H1 (cell line): Measurements from ENCODE around the gene MAP4K4. TPM values are rescaled to one million over a fixed set of nuclear protein-coding genes. Genes with fewer than 3 reads are reported as not detected.

Experiments
- CTCF ChIA-PET: fragments of 300-600 bp; sonication (Branson Sonifier 250); formaldehyde crosslinking; loops from one replicate; lab custom pipeline; 2021; ENCODE audit not compliant: partially characterized antibody; lab: Charles Lee
- POLR2A ChIA-PET: fragments of 300-600 bp; sonication (Branson Sonifier 250); formaldehyde crosslinking; loops from one replicate; lab custom pipeline; 2021; ENCODE audit warnings: inconsistent platforms; ENCODE audit not compliant: partially characterized antibody; lab: Charles Lee
- DNase-seq, 2 experiments: peaks; one replicate each; pipeline versions ENCODE4 v3.0.0 to v3.0.0-alpha.2; 2010 to 2022; ENCODE audit warnings: low spot score in 2 of 2, low read depth in 1 of 2, mixed read lengths in 1 of 2
- FAIRE-seq: peaks from 2 replicates; lab custom pipeline; 2011; peaks lifted over from hg19 to GRCh38; lab: Jason Lieb, UNC
- H2AFZ ChIP-seq: 2 replicates; pipeline ENCODE4 v1.8.1; 2012; ENCODE audit warnings: low read length, inconsistent platforms
- H2AK5ac ChIP-seq: 2 replicates; pipeline ENCODE4 v1.6.1; 2013; ENCODE audit warnings: low read depth, low read length
- H2BK120ac ChIP-seq: replicated peaks from 2 replicates; pipeline ENCODE3; 2013; ENCODE audit warnings: low read depth, low read length, inconsistent platforms
- H2BK12ac ChIP-seq: 2 replicates; pipeline ENCODE4 v1.6.1; 2013; ENCODE audit warnings: low read depth, low read length
- H2BK15ac ChIP-seq: 2 replicates; pipeline ENCODE4 v1.6.1; 2013; ENCODE audit warnings: low read length
- H2BK20ac ChIP-seq: 2 replicates; pipeline ENCODE4 v1.6.1; 2013; ENCODE audit warnings: low read length
- H2BK5ac ChIP-seq: 2 replicates; pipeline ENCODE4 v1.6.1; 2013; ENCODE audit warnings: low read depth, low read length
- H3K14ac ChIP-seq: 2 replicates; pipeline ENCODE4 v1.6.1; 2013; ENCODE audit warnings: inconsistent platforms; ENCODE audit not compliant: insufficient read length
- H3K18ac ChIP-seq: 2 replicates; pipeline ENCODE4 v1.6.1; 2013; ENCODE audit warnings: low read length; ENCODE audit errors: extremely low read depth
- H3K23ac ChIP-seq: 2 replicates; pipeline ENCODE4 v1.6.1; 2013; ENCODE audit warnings: inconsistent platforms; ENCODE audit not compliant: insufficient read length
- H3K23me2 ChIP-seq: 2 replicates; pipeline ENCODE4 v1.6.1; 2013; ENCODE audit warnings: low read depth, low read length
- H3K27ac ChIP-seq: 2 replicates; pipeline ENCODE4 v1.6.1; 2011; ENCODE audit warnings: low read depth, low read length, inconsistent platforms
- H3K27me3 ChIP-seq, 4 experiments: replicated peaks in 1 of 4; 1 replicate in 1 of 4; 2 replicates in 3 of 4; pipeline versions ENCODE4 v1.6.1 to v1.8.1; 2011 to 2013; ENCODE audit warnings: low read length in 3 of 4, mild to moderate bottlenecking in 3 of 4, inconsistent platforms in 2 of 4, mixed read lengths in 2 of 4, moderate library complexity in 1 of 4; ENCODE audit not compliant: control insufficient read depth in 3 of 4, insufficient read depth in 3 of 4; ENCODE audit errors: extremely low read depth in 1 of 4
- H3K36me3 ChIP-seq, 4 experiments: 2 replicates each; pipeline versions ENCODE4 v1.6.1 to v1.8.1; 2011 to 2013; ENCODE audit warnings: mild to moderate bottlenecking in 4 of 4, low read length in 3 of 4, moderate library complexity in 2 of 4, control low read depth in 1 of 4, inconsistent platforms in 1 of 4; ENCODE audit not compliant: insufficient read depth in 4 of 4, control insufficient read depth in 2 of 4
- H3K4ac ChIP-seq: replicated peaks from 2 replicates; pipeline ENCODE3; 2013; ENCODE audit warnings: low read length, low read depth, mixed read lengths, inconsistent platforms; ENCODE audit not compliant: insufficient read length
- H3K4me1 ChIP-seq, 4 experiments: replicated peaks in 1 of 4; 1 replicate in 1 of 4; 2 replicates in 3 of 4; pipeline versions ENCODE4 v1.6.1 to v1.8.1; 2011 to 2013; ENCODE audit warnings: low read length in 3 of 4, inconsistent platforms in 2 of 4, mixed read lengths in 1 of 4; ENCODE audit not compliant: insufficient read depth in 4 of 4, control insufficient read depth in 3 of 4
- H3K4me2 ChIP-seq, 2 experiments: 2 replicates each; pipeline versions ENCODE4 v1.6.1 to v1.8.1; 2011 to 2013; ENCODE audit warnings: low read depth in 2 of 2, low read length in 2 of 2, control low read depth in 1 of 2, inconsistent platforms in 1 of 2, mild to moderate bottlenecking in 1 of 2; ENCODE audit not compliant: insufficient read depth in 1 of 2
- H3K4me3 ChIP-seq, 4 experiments: fragments of 200-600, 300-600 bp in 1 of 4; sonication (generic), shearing (Covaris generic), sonication (Bioruptor Twin) in 1 of 4; 2 replicates each; pipeline versions ENCODE4 v1.5.1 to v1.8.1; 2011 to 2016; ENCODE audit warnings: low read length in 4 of 4, low read depth in 3 of 4, control low read depth in 2 of 4, inconsistent platforms in 2 of 4, mild to moderate bottlenecking in 2 of 4, mixed read lengths in 1 of 4, moderate library complexity in 1 of 4; ENCODE audit not compliant: insufficient read depth in 2 of 4; ENCODE audit errors: extremely low read depth in 1 of 4
- H3K56ac ChIP-seq: replicated peaks from 2 replicates; pipeline ENCODE3; 2013; ENCODE audit warnings: low read depth, mild to moderate bottlenecking, mixed read lengths, low read length, inconsistent platforms; ENCODE audit not compliant: insufficient read length
- H3K79me1 ChIP-seq: 2 replicates; pipeline ENCODE4 v1.6.1; 2013; ENCODE audit warnings: low read depth, low read length, control low read depth
- H3K79me2 ChIP-seq, 2 experiments: 2 replicates each; pipeline versions ENCODE4 v1.6.1 to v1.8.1; 2012 to 2013; ENCODE audit warnings: low read length in 2 of 2, mild to moderate bottlenecking in 2 of 2, inconsistent platforms in 1 of 2; ENCODE audit not compliant: insufficient read depth in 2 of 2, control insufficient read depth in 1 of 2
- H3K9ac ChIP-seq, 4 experiments: replicated peaks in 1 of 4; 1 replicate in 1 of 4; 2 replicates in 3 of 4; pipeline versions ENCODE4 v1.6.1 to v1.8.1; 2011 to 2013; ENCODE audit warnings: low read depth in 3 of 4, low read length in 3 of 4, control low read depth in 2 of 4, mild to moderate bottlenecking in 2 of 4, moderate library complexity in 2 of 4, inconsistent platforms in 1 of 4; ENCODE audit errors: extremely low read depth in 1 of 4
- H3K9me3 ChIP-seq, 2 experiments: 2 replicates each; pipeline versions ENCODE4 v1.6.1 to v1.8.1; 2012 to 2013; ENCODE audit warnings: mild to moderate bottlenecking in 2 of 2, moderate library complexity in 2 of 2, control low read depth in 1 of 2, inconsistent platforms in 1 of 2, low read depth in 1 of 2, low read length in 1 of 2, mixed read lengths in 1 of 2; ENCODE audit not compliant: insufficient read depth in 2 of 2
- H4K20me1 ChIP-seq, 2 experiments: replicated peaks in 1 of 2; 2 replicates each; pipeline versions ENCODE3 to v1.8.1; 2011 to 2013; ENCODE audit warnings: inconsistent platforms in 2 of 2, low read length in 2 of 2, mild to moderate bottlenecking in 1 of 2; ENCODE audit not compliant: insufficient read depth in 2 of 2, control insufficient read depth in 1 of 2
- H4K5ac ChIP-seq: 2 replicates; pipeline ENCODE4 v1.6.1; 2013; ENCODE audit warnings: low read length, low read depth, mixed read lengths, inconsistent platforms; ENCODE audit not compliant: insufficient read length
- H4K8ac ChIP-seq: 2 replicates; pipeline ENCODE4 v1.8.0; 2013; ENCODE audit warnings: mild to moderate bottlenecking, moderate library complexity, low read length, inconsistent platforms; ENCODE audit not compliant: insufficient read depth; ENCODE audit errors: extremely low read depth
- H4K91ac ChIP-seq: replicated peaks from 2 replicates; pipeline ENCODE3; 2013; ENCODE audit warnings: low read length, mixed read lengths, inconsistent platforms; ENCODE audit not compliant: insufficient read length
- BRCA1 ChIP-seq: IDR thresholded peaks from 2 replicates; pipeline ENCODE4 v1.6.1; 2012; ENCODE audit warnings: low read depth, low read length, improper control_type of control experiment
- E2F6 ChIP-seq: IDR thresholded peaks from 2 replicates; pipeline ENCODE4 v1.6.1; 2012; ENCODE audit warnings: inconsistent platforms
- EZH2 ChIP-seq: fragments of 200-600 bp; sonication (generic); IDR thresholded peaks from 2 replicates; pipeline ENCODE4 v1.7.1; 2012; ENCODE audit warnings: low read depth, mild to moderate bottlenecking, moderate library complexity, low read length, inconsistent platforms; ENCODE audit not compliant: severe bottlenecking
- GABPA ChIP-seq: IDR thresholded peaks from 2 replicates; pipeline ENCODE4 v1.6.1; 2011; ENCODE audit warnings: mild to moderate bottlenecking, low read length, moderate library complexity, borderline replicate concordance; ENCODE audit not compliant: insufficient read depth
- HDAC6 ChIP-seq: IDR thresholded peaks from one replicate; pipeline ENCODE4 v1.7.1; 2012; ENCODE audit warnings: low read depth, mild to moderate bottlenecking, inconsistent platforms, low read length, moderate library complexity
- JUND ChIP-seq: IDR thresholded peaks from 2 replicates; pipeline ENCODE4 v1.6.1; 2011; ENCODE audit warnings: mild to moderate bottlenecking, improper control_type of control experiment, low read length
- KDM1A ChIP-seq: fragments of 200-600, 300-600 bp; sonication (generic); IDR thresholded peaks from 2 replicates; pipeline ENCODE4 v1.7.1; 2016; ENCODE audit warnings: mild to moderate bottlenecking, low read length, borderline replicate concordance
- KDM5A ChIP-seq: fragments of 200-600 bp; IDR thresholded peaks from 2 replicates; pipeline ENCODE4 v1.7.1; 2012; ENCODE audit warnings: mild to moderate bottlenecking, low read length, inconsistent platforms, mixed read lengths
- MAFK ChIP-seq: IDR thresholded peaks from 2 replicates; pipeline ENCODE4 v1.6.1; 2012; ENCODE audit warnings: low read depth, mild to moderate bottlenecking, improper control_type of control experiment, low read length
- NRF1 ChIP-seq: IDR thresholded peaks from 2 replicates; pipeline ENCODE4 v1.6.1; 2011; ENCODE audit warnings: mild to moderate bottlenecking, low read depth, low read length, improper control_type of control experiment
- RFX5 ChIP-seq: IDR thresholded peaks from 2 replicates; pipeline ENCODE4 v1.6.1; 2011; ENCODE audit warnings: low read depth, low read length, improper control_type of control experiment, borderline replicate concordance
- TAF7 ChIP-seq: optimal IDR thresholded peaks from 2 replicates; pipeline ENCODE3; 2011; ENCODE audit warnings: low read depth, mild to moderate bottlenecking, inconsistent platforms, low read length, moderate library complexity, borderline replicate concordance
- WGBS, 2 experiments: shearing (Covaris generic) in 1 of 2; methylation state at CpG; one replicate each; pipeline versions ENCODE4 v1.1.6 to v1.1.7; 2013 to 2015; ENCODE audit warnings: low lambda C conversion rate in 2 of 2, mixed read lengths in 2 of 2, inconsistent platforms in 1 of 2, low coverage in 1 of 2, missing lambda C conversion rate in 1 of 2; ENCODE audit not compliant: insufficient replicate concordance in 2 of 2, insufficient coverage in 1 of 2, insufficient read length in 1 of 2; ENCODE audit errors: extremely low coverage in 1 of 2, missing lambda C conversion rate in 1 of 2; 5-methylcytosine and 5-hydroxymethylcytosine counted together
- polyA plus RNA-seq, 7 experiments: library from polyadenylated mRNA; depleted of rRNA in 3 of 7; stranded (reverse) in 5 of 7; unstranded in 2 of 7; fragments of >200 nt in 5 of 7; fragments of 200-250 nt in 2 of 7; gene quantifications; 1 replicate in 5 of 7; 2 replicates in 1 of 7; 4 replicates in 1 of 7; pipeline versions ENCODE4 v1.2.1 to v1.2.3, GENCODE V29; 2011 to 2013; ENCODE audit warnings: missing spikeins in 2 of 7, mixed read lengths in 2 of 7
- total RNA-seq: library from RNA; stranded (reverse); fragmentation: NEBNext Ultra II Directional; extraction: Animal tissue kit (Norgen Biotek cat#: 25700); gene quantifications from 2 replicates; pipeline ENCODE4 v1.2.1, GENCODE V29; 2021

MAP4K4 gene
- total and polyA plus RNA-seq, 2 of the 8 experiments (the other 6 are each of a cell fraction or from before 2014, with no cell fraction given), result 53.2 to 138 TPM

GRCh38 chr2:101803945-101804696 lies 106.6 kb downstream of the MAP4K4 start:
- POLR2A ChIA-PET, result no interaction called here
- peaks cover 2 to 11% of the 10 kb centered on the region in 2 experiments for H4K20me1 ChIP-seq
- H4K8ac ChIP-seq, result no peak overlapping the region; the same call in 1 of the 2 replicates
- TF ChIP-seq E2F6 (no peak), MAFK (no peak), KDM1A (no peak), EZH2 (no peak), RFX5 (no peak), BRCA1 (no peak), KDM5A (no peak), GABPA (no peak), TAF7 (no peak), HDAC6 (no peak), JUND (no peak), NRF1 (no peak)

More at GRCh38 chr2:101803945-101804696, 106.6 kb downstream of the MAP4K4 start:
- Histone ChIP-seq H3K27me3 (no peaks in the 10 kb centered on the region), H3K9ac (no peak overlapping the region), H4K91ac (peak overlapping the region; percentile 8), H3K4me2 (no peak overlapping the region), H3K4me1 (peaks cover 4 to 23% (median 19%) of the 10 kb centered on the region in 4 experiments), H3K23me2 (0 out of 2 replicates have a peak, but pooled peaks cover 3% of the 10 kb centered on the region), H3K36me3 (no peaks in the 10 kb centered on the region), H3K79me1 (peaks cover 11% of the 10 kb centered on the region; the same call in 1 of the 2 replicates), H4K5ac (no peak overlapping the region), H2AFZ (no peak overlapping the region), H2BK12ac (no peak overlapping the region), H3K79me2 (peaks cover 0 to 96% of the 10 kb centered on the region in 2 experiments; a peak in 2 of 4 replicates), H2BK15ac (no peak overlapping the region), H3K4ac (no peak overlapping the region), H2BK120ac (no peak overlapping the region), H3K56ac (no peak overlapping the region), H2AK5ac (no peak overlapping the region), H3K4me3 (no peak overlapping the region), H3K18ac (no peak overlapping the region; the same call in 1 of the 2 replicates), H2BK5ac (peak overlapping the region; percentile 20), H3K9me3 (no peaks in the 10 kb centered on the region), H3K23ac (no peak overlapping the region), H2BK20ac (no peak overlapping the region), H3K27ac (no peak overlapping the region), H3K14ac (no peak overlapping the region)
- 77% methylated on average over 8 of the region's 8 CpGs; no CpG with 5 or more reads in 1 of the 2 experiments for WGBS, 2 experiments
- no peak for DNase-seq
- FAIRE-seq, result no peak
- CTCF ChIA-PET, result interaction anchor here (0.7 to 2.1 kb wide), 9 partner anchors 9 to 385 kb away, joined by 3 to 5 read pairs (median 3); no protein-coding TSS in a partner anchor
